Loucy (cell line): ENCODE results near the gene HLA-A.

ENCODE experiments used
- H2AFZ ChIP-seq: fragments of 200-600 bp; sonication (generic); 2 replicates; pipeline ENCODE4 v1.6.0; 2016; ENCODE audit warnings: antibody characterized with exemption, mild to moderate bottlenecking, low read length, moderate library complexity
- H3F3A ChIP-seq: fragments of 200-600 bp; 2 replicates; pipeline ENCODE4 v1.6.0; 2016; ENCODE audit warnings: antibody characterized with exemption, low read depth, mild to moderate bottlenecking
- H3K27me3 ChIP-seq: fragments of 200-600 bp; sonication (generic); 2 replicates; pipeline ENCODE4 v1.6.1; 2014; ENCODE audit warnings: low read length, mild to moderate bottlenecking; ENCODE audit not compliant: insufficient read depth, poor library complexity, severe bottlenecking
- H3K36me3 ChIP-seq: fragments of 200-600 bp; sonication (generic); 2 replicates; pipeline ENCODE4 v1.6.1; 2016; ENCODE audit warnings: low read length; ENCODE audit not compliant: insufficient read depth
- H3K4me1 ChIP-seq: fragments of 200-600 bp; sonication (generic); 2 replicates; pipeline ENCODE4 v1.5.1; 2014; ENCODE audit warnings: low read length, mild to moderate bottlenecking; ENCODE audit not compliant: insufficient read depth, poor library complexity, severe bottlenecking
- H3K4me2 ChIP-seq: fragments of 200-600 bp; sonication (generic); 2 replicates; pipeline ENCODE4 v1.6.0; 2014; ENCODE audit warnings: antibody characterized with exemption, low read length, low read depth, mild to moderate bottlenecking; ENCODE audit not compliant: poor library complexity, severe bottlenecking
- H3K4me3 ChIP-seq: fragments of 200-600 bp; sonication (generic); 2 replicates; pipeline ENCODE4 v1.5.1; 2014; ENCODE audit warnings: low read length, mild to moderate bottlenecking, mixed read lengths; ENCODE audit not compliant: poor library complexity, severe bottlenecking
- H3K79me2 ChIP-seq: fragments of 200-600 bp; sonication (generic); 2 replicates; pipeline ENCODE4 v1.6.1; 2014; ENCODE audit warnings: low read length; ENCODE audit not compliant: insufficient read depth
- H3K9ac ChIP-seq: fragments of 200-600 bp; sonication (generic); 2 replicates; pipeline ENCODE4 v1.6.0; 2014; ENCODE audit warnings: mild to moderate bottlenecking, low read depth, low read length, moderate library complexity; ENCODE audit not compliant: poor library complexity, severe bottlenecking
- H3K9me2 ChIP-seq: fragments of 200-600 bp; sonication (generic); replicated peaks from 2 replicates; pipeline ENCODE4 v1.6.1; 2016; ENCODE audit warnings: low read depth, low read length, mixed read lengths
- H3K9me3 ChIP-seq: fragments of 200-600 bp; sonication (generic); 2 replicates; pipeline ENCODE4 v1.6.1; 2014; ENCODE audit warnings: mild to moderate bottlenecking, antibody characterized with exemption, low read length, low read depth; ENCODE audit not compliant: insufficient read depth
- H4K20me1 ChIP-seq: fragments of 200-600 bp; sonication (generic); 2 replicates; pipeline ENCODE4 v1.6.0; 2014; ENCODE audit warnings: antibody characterized with exemption, low read length, mild to moderate bottlenecking; ENCODE audit not compliant: insufficient read depth, poor library complexity, severe bottlenecking
- CTCF ChIP-seq: fragments of 200-600 bp; sonication (generic); conservative IDR thresholded peaks from 2 replicates; pipeline ENCODE4 v1.5.1; 2014; ENCODE audit warnings: mild to moderate bottlenecking, antibody characterized with exemption, low read length
- EZH2phosphoT487 ChIP-seq: fragments of 200-600 bp; IDR thresholded peaks from 2 replicates; pipeline ENCODE4 v1.6.1; 2018; ENCODE audit warnings: antibody characterized with exemption, mild to moderate bottlenecking, moderate library complexity, borderline replicate concordance

HLA-A gene

GRCh38 chr6:29984232-29984631, 41.9 kb downstream of the HLA-A start:
- Histone ChIP-seq H3K4me3 (no peak overlapping the region), H3F3A (no peaks in the 10 kb centered on the region), H3K36me3 (no peaks in the 10 kb centered on the region), H3K9me3 (no peaks in the 10 kb centered on the region), H4K20me1 (no peaks in the 10 kb centered on the region), H2AFZ (no peak overlapping the region), H3K79me2 (no peaks in the 10 kb centered on the region), H3K27me3 (no peaks in the 10 kb centered on the region), H3K4me2 (no peak overlapping the region), H3K9ac (no peak overlapping the region), H3K4me1 (peaks cover 3% of the 10 kb centered on the region), H3K9me2 (no peaks in the 10 kb centered on the region)
- TF ChIP-seq EZH2phosphoT487 (no peak), CTCF (no peak)

DNA sequence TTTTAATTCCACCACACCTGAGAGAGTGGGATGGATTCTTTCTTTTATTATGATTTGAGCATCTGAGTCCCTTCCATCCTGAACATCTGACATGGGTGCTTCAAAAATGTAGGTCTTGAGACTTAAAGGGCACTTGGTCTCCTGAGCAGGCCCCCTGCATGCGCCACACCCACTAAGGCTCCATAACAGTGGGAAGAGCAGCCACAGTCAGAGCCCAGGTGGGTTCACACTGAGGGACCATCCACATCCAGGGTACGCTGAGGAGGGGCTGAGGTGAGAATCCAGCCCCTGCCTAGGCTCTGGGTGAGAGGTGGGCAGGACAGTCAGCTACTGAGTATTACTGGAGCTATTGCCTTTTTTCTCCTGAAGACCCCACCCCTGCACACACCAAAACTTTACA, 42.7 kb downstream of the HLA-A start:
- H4K20me1 ChIP-seq = no peaks in the 10 kb centered on the region
- no peaks in the 10 kb centered on the region for H3K36me3 ChIP-seq
- no peaks in the 10 kb centered on the region for H3K9me2 ChIP-seq
- no peaks in the 10 kb centered on the region for H3F3A ChIP-seq
- no peak overlapping the region for H3K9ac ChIP-seq
- no peaks in the 10 kb centered on the region for H3K79me2 ChIP-seq
- H3K27me3 ChIP-seq = no peaks in the 10 kb centered on the region
- H3K4me3 ChIP-seq = no peak overlapping the region
- no peaks in the 10 kb centered on the region for H3K9me3 ChIP-seq
- TF ChIP-seq CTCF (no peak), EZH2phosphoT487 (no peak)
- no peak overlapping the region for H2AFZ ChIP-seq
- H3K4me1 ChIP-seq = peaks cover 4% of the 10 kb centered on the region
- no peak overlapping the region for H3K4me2 ChIP-seq

GRCh38 chr6:29986179-29986781, 43.9 kb downstream of the HLA-A start:
- H4K20me1 ChIP-seq = no peaks in the 10 kb centered on the region
- no peak overlapping the region for H3K9ac ChIP-seq
- H3K27me3 ChIP-seq = no peaks in the 10 kb centered on the region
- no peaks in the 10 kb centered on the region for H3K36me3 ChIP-seq
- H3F3A ChIP-seq = no peaks in the 10 kb centered on the region
- H3K4me1 ChIP-seq = peaks cover 4% of the 10 kb centered on the region
- H2AFZ ChIP-seq = no peak overlapping the region
- no peaks in the 10 kb centered on the region for H3K79me2 ChIP-seq
- H3K9me3 ChIP-seq = no peaks in the 10 kb centered on the region
- TF ChIP-seq EZH2phosphoT487 (no peak), CTCF (no peak)
- no peak overlapping the region for H3K4me2 ChIP-seq
- no peak overlapping the region for H3K4me3 ChIP-seq
- no peaks in the 10 kb centered on the region for H3K9me2 ChIP-seq
